Measurements from ENCODE around the gene RDH16. TPM values are rescaled to one million over a fixed set of nuclear protein-coding genes. Genes with fewer than 3 reads are reported as not detected.

Gene RDH16
- total and polyA plus RNA-seq, 2 donors (not counting 1 experiment from before 2014, with no cell fraction given), result 1.1 to 1.5 TPM

DNA sequence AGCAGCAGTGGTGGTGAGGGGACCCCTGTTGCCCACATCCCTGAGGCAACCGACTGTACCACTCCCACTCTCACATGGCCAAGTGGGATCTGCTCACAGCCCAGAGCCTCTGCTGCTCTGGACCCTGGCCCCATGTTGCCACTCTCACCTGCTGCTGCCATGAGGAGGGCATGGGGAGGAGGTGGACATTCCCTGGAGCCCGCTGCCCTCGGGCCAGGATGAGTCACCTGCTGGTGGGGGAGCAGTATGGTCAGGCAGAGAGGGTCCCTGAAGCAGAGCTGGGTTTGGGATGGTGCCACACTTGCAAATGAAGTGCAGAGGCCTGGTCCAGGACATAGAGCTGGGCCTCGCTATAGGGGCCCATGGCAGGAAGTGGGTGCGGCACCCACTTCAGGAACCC is 49.3 kb downstream of the RDH16 start:
- TF ChIP-seq, protein P1, sequence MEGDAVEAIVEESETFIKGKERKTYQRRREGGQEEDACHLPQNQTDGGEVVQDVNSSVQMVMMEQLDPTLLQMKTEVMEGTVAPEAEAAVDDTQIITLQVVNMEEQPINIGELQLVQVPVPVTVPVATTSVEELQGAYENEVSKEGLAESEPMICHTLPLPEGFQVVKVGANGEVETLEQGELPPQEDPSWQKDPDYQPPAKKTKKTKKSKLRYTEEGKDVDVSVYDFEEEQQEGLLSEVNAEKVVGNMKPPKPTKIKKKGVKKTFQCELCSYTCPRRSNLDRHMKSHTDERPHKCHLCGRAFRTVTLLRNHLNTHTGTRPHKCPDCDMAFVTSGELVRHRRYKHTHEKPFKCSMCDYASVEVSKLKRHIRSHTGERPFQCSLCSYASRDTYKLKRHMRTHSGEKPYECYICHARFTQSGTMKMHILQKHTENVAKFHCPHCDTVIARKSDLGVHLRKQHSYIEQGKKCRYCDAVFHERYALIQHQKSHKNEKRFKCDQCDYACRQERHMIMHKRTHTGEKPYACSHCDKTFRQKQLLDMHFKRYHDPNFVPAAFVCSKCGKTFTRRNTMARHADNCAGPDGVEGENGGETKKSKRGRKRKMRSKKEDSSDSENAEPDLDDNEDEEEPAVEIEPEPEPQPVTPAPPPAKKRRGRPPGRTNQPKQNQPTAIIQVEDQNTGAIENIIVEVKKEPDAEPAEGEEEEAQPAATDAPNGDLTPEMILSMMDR (IDR thresholded peaks at IDR 0.05), result no peak
- no peak for TF ChIP-seq EZH2 (IDR thresholded peaks at IDR 0.05; ENCODE audit: borderline replicate concordance, insufficient read depth, low read depth, low read length, poor library complexity, severe bottlenecking)
- H3K9me3 Mint-ChIP-seq (ENCODE audit: insufficient read depth), result peaks cover 7% of the 10 kb centered on the region
- H3K27me3 ChIP-seq (replicated peaks in 1 of 4; ENCODE audit: control extremely low read depth in 1 of 4, control insufficient read depth in 3 of 4, insufficient read depth in 4 of 4, low read length in 3 of 4), result peaks cover 0 to 10% (median 2%) of the 10 kb centered on the region in 4 experiments
- CTCF ChIA-PET, result no interaction called here
- no peaks in the 10 kb centered on the region for H3K36me3 ChIP-seq (replicated peaks in 1 of 2; ENCODE audit: control extremely low read depth in 1 of 2, control insufficient read depth in 1 of 2, extremely low read depth in 1 of 2, insufficient read depth in 2 of 2, low read length in 1 of 2)
- no peak overlapping the region for H3K27ac ChIP-seq (ENCODE audit: low read length in 2 of 2)
- no peak overlapping the region for H3K4me3 Mint-ChIP-seq
- H3K4me3 ChIP-seq (ENCODE audit: control extremely low read depth in 1 of 5, extremely low read depth in 1 of 5, insufficient read depth in 1 of 5, low read depth in 2 of 5, low read length in 4 of 5), result no peak overlapping the region
- POLR2A ChIA-PET, result no interaction called here
- H3K9me3 ChIP-seq (ENCODE audit: control extremely low read depth in 1 of 3, control insufficient read depth in 2 of 3, insufficient read depth in 1 of 3, low read length in 2 of 3), result peaks cover 0 to 31% (median 20%) of the 10 kb centered on the region in 3 donors
- peaks cover 10% of the 10 kb centered on the region for H3K27me3 Mint-ChIP-seq
- H2AFZ ChIP-seq (ENCODE audit: insufficient read depth, low read depth, low read length, poor library complexity, severe bottlenecking), result no peak overlapping the region
- no peaks in the 10 kb centered on the region for H3K4me1 ChIP-seq (ENCODE audit: control insufficient read depth in 2 of 2, insufficient read depth in 2 of 2, low read length in 2 of 2)
- DNase-seq, result no peak
- H3K4me2 ChIP-seq (replicated peaks; ENCODE audit: low read depth, low read length, poor library complexity, severe bottlenecking), result no peak overlapping the region
- H4K20me1 ChIP-seq (ENCODE audit: control insufficient read depth, insufficient read depth, low read length, poor library complexity, severe bottlenecking), result no peaks in the 10 kb centered on the region
- WGBS (ENCODE audit: insufficient coverage), result 86% methylated on average over 5 of the region's 5 CpGs
- H3K27ac Mint-ChIP-seq, result no peak overlapping the region
- intact Hi-C loops (cut with micrococcal nuclease), result no loop called here
- no peak overlapping the region for H3K9ac ChIP-seq (ENCODE audit: low read length)
- H3K79me2 ChIP-seq (ENCODE audit: control insufficient read depth, insufficient read depth, low read length), result no peaks in the 10 kb centered on the region
- no peaks in the 10 kb centered on the region for H3K4me1 Mint-ChIP-seq
- ATAC-seq (ENCODE audit: low read depth), result no peak

DNA sequence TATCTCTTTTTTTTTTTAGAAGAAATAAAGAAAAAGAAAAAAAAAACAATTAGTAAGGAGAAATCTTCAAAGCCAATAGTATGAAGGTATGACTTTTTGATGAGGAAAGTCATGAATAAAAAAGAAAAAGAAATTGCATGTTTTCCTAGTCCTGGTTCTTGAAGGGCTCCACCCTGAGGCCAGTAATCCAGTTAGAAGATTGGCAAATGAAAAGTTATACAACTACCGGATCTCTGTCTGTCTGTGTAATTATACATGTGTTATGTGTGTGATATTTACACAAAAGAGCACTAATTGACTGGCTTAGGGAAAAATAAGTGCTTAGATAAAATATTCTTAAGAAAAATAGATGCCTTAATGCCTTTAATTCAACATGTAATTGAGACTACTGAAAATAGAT is 51.6 kb downstream of the RDH16 start:
- H3K9me3 ChIP-seq (ENCODE audit: control extremely low read depth in 1 of 3, control insufficient read depth in 2 of 3, insufficient read depth in 1 of 3, low read length in 2 of 3), result peaks cover 0 to 50% (median 32%) of the 10 kb centered on the region in 3 donors
- intact Hi-C loops (cut with micrococcal nuclease), result no loop called here
- no peak overlapping the region for H3K4me3 ChIP-seq (ENCODE audit: control extremely low read depth in 1 of 5, extremely low read depth in 1 of 5, insufficient read depth in 1 of 5, low read depth in 2 of 5, low read length in 4 of 5)
- DNase-seq, result no peak
- ATAC-seq (ENCODE audit: low read depth), result no peak
- ChIA-PET POLR2A (no interaction called here), CTCF (no interaction called here)
- peaks cover 6% of the 10 kb centered on the region for H3K27me3 Mint-ChIP-seq
- peaks cover 12% of the 10 kb centered on the region for H3K9me3 Mint-ChIP-seq (ENCODE audit: insufficient read depth)
- no peaks in the 10 kb centered on the region for H3K4me1 ChIP-seq (ENCODE audit: control insufficient read depth in 2 of 2, insufficient read depth in 2 of 2, low read length in 2 of 2)
- no peak overlapping the region for H3K4me2 ChIP-seq (replicated peaks; ENCODE audit: low read depth, low read length, poor library complexity, severe bottlenecking)
- no peaks in the 10 kb centered on the region for H3K79me2 ChIP-seq (ENCODE audit: control insufficient read depth, insufficient read depth, low read length)
- H3K4me3 Mint-ChIP-seq, result no peak overlapping the region
- no peaks in the 10 kb centered on the region for H3K36me3 ChIP-seq (replicated peaks in 1 of 2; ENCODE audit: control extremely low read depth in 1 of 2, control insufficient read depth in 1 of 2, extremely low read depth in 1 of 2, insufficient read depth in 2 of 2, low read length in 1 of 2)
- no peak overlapping the region for H2AFZ ChIP-seq (ENCODE audit: insufficient read depth, low read depth, low read length, poor library complexity, severe bottlenecking)
- TF ChIP-seq, protein P1 (IDR thresholded peaks at IDR 0.05), result no peak
- no peak for TF ChIP-seq EZH2 (IDR thresholded peaks at IDR 0.05; ENCODE audit: borderline replicate concordance, insufficient read depth, low read depth, low read length, poor library complexity, severe bottlenecking)
- WGBS (ENCODE audit: insufficient coverage), result no CpG with 5 or more reads among the region's 1 CpG
- H3K9ac ChIP-seq (ENCODE audit: low read length), result no peak overlapping the region
- no peaks in the 10 kb centered on the region for H3K4me1 Mint-ChIP-seq
- no peaks in the 10 kb centered on the region for H4K20me1 ChIP-seq (ENCODE audit: control insufficient read depth, insufficient read depth, low read length, poor library complexity, severe bottlenecking)
- H3K27me3 ChIP-seq (replicated peaks in 1 of 4; ENCODE audit: control extremely low read depth in 1 of 4, control insufficient read depth in 3 of 4, insufficient read depth in 4 of 4, low read length in 3 of 4), result peaks cover 0 to 10% (median 2%) of the 10 kb centered on the region in 4 experiments
- H3K27ac ChIP-seq (ENCODE audit: low read length in 2 of 2), result no peak overlapping the region
- H3K27ac Mint-ChIP-seq, result no peak overlapping the region

Data from B cell (primary cell).